ENCODE measurements around the gene SLC30A2.

Gene SLC30A2

DNA sequence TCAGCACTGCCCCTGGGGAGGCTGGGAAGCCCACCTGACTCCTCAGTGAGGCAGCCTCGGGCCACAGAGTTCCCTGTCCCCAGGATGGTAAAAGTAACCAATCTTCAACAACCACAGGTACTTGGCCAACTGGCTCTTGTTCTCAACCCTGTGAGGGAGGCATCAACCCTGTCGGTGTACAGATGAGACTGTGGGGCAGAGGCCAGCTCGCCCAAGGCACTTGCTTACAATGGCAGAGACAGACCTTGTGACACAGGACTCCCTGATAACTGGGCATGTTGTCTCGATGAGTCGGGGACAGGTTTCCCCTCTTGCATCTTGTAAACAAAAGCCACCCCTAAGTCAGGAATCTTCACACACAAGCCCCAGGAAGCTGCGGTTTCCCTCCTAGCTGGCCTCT is 8.0 kb downstream of the SLC30A2 start:
- no peak for DNase-seq

DNA sequence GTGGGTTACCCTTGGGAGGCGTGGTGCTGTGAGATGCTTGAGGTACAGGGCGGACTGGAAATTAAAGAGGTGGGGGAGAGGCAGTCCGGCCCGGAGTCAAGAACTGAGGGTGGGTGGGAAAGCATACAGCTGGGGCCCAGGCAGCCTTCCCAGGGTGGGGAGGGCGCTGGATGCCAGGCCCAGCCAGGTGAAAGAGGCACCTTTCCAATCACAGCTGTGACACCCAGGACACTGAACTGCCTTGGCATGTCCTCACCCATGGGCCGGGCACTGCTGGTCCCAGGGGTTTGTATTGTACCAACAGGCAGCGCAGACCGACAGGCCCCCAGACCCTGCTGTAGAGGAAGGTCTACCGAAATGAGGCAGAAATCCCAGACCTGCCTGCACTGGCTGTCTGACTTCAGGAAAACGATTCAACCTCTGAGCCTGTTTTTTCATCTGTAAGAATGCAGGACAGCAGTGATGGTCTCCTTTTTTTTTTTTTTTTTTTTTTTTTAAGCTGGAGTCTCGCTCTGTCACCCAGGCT is 9.1 kb downstream of the SLC30A2 start:
- no peak for DNase-seq

DNA sequence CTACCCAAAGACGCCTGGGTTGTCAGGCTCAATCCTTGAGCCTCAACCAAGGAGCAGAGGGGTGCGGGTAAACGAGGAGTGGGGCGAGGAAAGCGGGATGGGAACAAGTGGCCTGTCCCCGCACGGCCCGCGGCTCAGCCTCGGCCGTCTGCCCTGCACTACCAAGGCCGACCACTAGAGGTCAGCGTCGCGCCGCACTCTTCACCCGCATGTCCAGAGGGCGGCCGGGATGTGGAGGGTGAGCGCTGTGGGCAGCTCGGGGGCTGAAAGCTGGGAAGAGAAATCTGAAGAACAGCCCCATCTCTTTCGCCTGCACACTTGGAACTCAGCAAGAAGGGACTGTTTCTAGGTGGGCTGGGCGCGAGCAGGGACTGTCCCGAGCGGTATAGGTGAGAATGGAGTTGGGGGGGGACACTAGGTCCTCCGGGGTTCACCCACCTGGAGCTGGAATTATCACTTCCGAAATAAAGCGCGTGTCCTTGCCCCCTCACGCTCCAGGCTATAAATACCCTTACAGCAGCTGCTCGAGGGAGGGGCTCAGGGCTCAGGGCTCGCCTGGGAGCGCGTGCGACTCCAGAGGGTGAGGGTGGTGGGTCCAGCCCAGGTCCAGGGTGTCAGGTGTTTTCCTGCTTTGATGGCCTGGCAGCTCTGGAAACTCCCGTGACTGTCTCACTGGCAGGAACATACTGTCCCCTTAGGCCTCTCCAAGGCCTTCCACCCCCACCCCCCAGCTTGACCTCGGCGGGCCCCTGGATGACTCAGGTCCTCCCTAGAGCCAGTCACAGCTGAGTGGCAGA is 9.8 kb downstream of the SLC30A2 start:
- peak; percentile 50 to 59 for DNase-seq

DNA sequence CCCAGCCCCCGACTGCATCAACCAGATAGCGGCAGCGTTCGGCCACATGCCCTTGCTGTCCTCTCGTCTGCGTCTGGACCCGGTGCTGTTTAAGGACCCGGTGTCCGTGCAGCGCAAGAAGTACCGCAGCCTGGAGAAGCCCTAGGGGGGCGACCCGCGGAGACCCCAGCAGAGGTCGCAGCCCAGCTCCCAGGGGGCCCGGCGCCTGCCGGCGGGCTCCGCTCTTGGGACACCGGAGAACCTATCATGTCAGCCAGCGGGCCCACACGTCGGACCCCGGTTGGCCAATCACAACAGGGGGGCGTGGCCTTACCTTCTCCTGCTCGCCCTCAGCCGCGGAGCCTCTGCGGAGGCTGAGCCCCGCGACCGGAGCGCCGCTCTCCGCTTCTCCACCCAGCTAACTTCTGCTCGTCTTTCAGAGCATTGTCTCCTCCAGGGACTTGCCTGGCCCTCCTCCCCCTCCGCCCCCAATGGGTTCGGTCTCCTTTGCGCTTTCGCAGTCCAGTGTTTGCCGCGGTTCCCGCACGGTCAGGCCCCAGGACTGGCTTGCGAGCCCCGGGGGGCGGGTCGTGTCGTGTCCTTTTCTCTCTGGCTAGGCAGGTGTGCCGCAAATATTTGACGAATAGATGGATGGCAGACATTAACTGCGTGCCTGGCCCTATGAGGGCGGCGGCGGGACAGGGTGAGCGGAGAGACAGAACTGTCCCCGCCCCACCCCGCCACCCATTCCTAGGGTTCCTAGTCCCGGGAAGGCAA is 10.5 kb downstream of the SLC30A2 start:
- DNase-seq = peak; percentile 91 to 92

DNA sequence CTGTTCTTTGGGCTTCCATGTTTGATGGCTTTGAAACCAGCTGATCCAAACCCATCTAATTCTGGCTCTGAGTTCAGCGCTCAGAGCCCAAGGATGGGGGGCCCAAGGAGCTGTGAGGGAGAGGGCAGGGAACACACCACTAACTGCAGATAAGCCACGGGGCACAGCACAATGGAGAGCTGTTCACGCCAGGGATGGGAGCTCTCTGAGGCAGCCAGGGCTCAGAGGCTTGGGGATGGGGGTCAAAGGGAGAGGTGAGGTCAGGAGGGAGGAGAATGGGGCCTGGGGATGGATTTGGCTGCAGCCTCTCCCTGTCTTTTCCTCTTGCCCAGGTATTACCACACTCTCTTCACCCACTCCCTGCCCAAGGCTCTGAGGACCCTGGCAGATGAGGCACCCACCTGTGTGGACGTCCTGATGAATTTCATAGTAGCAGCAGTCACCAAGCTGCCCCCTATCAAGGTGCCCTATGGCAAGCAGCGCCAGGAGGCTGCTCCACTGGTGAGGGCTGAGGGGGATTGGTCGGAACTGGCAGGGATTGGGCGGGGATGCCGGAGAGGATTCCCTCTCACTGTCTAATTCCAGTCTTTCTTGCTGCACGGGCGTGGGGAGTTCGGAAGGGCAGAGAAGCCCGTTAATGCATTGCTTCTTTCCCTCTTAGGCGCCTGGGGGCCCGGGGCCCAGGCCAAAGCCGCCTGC is 11.3 kb downstream of the SLC30A2 start:
- peak in 1 of 2 experiments; percentile 45 for DNase-seq

DNA sequence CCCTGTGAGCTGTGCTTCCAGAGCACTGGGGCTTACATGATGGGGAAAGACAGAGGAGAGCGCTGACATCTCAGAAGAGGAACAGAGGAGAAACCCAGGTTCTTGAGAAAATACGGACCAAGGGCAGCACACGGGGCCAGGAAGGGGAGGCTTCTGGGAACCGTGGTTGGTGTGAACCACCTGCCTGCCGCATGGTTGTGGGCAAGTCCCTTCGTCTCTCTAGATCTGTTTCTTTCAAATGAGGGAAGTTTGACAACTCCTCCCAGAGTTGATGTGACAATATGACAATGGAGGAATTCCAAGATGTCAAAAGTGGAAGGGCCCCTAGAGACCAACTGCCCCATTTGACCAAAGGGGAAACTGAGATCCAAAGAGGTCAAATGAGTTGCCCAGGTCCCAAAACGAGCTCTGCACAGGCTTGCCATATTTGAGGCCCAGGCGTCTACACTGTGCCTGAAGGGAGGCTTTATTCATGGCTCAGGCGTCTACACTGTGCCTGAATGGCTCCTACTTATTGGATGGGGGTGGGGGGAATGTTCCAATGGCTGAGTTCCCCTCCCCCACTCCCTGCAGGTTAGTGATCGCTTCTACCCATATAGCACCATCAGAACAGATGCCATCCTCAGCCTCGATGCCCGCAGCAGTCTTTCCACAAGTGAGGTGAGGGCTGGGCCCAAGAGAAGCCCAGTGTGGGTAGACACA is 13.1 kb downstream of the SLC30A2 start:
- DNase-seq = no peak

DNA sequence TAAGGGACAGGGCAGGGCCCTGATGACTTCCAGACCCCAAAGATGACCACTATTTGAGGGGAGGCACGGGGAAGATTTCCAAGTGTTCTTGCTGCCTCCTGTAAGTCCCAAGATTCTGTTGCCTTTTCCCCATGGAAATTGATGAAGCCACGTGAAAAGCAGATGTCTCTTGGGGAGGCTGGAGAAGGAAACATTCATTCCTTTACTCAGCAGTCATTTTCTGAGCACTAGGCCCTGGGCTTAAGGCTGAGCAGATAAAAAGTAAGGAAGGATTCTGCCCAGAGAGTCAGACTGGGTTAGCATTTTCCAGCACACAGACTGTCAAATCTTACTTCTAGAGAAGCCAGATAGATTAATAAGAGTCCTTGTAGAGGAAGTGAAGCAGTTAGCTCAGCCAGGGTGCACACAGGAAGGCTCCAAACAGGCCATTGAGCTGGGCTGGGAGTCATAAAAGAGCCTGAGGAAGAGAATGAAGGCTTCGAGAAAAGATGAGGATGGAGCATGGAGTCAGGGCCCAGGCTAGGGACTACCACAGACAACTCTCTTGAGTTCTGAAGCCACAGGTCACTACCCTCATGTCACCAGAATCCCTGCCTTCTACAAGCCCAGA is 14.2 kb downstream of the SLC30A2 start:
- no peak for DNase-seq

DNA sequence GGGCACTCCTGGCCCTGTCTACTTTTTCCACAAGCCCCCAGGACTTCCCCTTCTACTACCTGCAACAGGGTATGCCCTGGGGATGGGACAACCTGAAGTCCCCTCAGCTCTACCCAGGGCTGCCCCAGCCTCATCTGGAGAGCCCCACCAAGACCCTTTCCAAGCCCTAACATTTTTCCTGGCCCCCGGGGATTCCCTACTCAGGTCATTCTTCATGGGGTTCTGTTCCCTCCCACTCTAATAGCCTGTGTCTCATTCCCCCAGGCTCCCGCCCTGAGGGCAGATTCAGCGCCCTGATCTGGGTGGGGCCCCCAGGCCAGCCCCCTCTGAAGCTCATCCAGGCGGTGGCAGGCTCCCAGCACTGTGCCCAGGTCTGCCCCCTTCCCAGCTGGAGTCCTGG is 14.7 kb downstream of the SLC30A2 start:
- DNase-seq = no peak

DNA sequence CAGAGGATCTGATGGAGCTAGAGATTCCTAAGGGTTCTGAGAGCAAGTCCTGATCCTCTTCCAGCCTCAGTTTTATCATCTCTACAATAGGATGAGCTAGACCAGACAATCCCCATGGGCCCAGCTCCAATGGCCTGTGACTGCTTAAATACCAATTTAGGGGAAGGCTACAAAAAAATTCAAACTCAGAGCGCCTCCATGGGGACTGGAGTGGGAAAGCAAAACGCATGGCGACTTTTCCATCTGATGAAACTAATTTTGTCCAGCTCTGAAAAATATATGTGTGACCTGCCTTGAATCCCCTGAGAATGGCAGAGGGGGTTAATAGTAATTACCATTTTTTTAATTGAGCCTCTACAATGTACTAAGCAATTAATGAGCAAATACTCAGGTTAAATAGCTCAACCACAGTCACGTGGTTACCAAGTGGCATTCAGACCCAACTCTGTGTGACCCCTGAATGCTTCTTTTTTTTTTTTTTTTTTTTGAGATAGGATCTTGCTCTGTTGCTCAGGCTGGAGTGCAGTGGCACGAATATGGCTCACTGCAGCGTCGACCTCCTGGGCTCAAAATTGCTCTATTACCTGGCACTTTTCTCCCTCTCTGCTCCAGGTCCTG is 15.9 kb downstream of the SLC30A2 start:
- DNase-seq = no peak

DNA sequence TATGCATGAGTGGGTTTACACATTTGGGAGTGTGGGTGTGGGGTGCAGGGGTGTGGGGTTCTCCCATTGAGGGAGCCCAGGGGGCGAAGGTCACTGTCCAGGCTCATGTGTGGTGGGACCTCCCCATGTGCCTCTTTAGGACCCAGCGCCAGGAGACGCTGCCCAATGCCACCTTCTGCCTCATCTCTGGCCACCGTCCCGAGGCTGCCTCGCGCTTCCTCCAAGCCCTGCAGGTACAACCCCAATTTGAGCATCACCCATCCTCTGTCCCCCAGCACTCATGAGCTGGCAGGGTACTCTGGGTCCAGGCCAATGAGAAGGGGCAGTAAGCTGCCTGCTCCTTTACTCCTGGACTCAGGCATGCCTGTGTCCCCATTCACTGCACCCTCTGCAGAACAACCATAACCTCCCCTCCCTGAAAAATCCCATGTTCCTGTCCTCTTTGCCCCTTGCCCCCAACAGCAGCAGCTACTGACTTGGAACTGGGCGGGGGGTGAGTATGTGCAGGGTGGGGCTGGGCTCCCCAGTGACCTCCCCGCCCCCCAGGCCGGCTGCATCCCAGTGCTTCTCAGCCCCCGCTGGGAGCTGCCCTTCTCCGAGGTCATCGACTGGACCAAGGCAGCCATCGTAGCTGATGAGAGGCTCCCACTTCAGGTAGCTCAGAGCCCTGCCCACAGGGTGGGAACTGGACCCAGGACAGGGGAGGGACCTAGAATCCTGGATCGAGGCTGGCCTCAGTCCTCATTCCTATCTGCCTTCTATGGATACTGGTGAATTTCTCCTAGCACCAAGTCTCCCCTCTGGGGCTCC is 16.7 kb downstream of the SLC30A2 start:
- no peak for DNase-seq

DNA sequence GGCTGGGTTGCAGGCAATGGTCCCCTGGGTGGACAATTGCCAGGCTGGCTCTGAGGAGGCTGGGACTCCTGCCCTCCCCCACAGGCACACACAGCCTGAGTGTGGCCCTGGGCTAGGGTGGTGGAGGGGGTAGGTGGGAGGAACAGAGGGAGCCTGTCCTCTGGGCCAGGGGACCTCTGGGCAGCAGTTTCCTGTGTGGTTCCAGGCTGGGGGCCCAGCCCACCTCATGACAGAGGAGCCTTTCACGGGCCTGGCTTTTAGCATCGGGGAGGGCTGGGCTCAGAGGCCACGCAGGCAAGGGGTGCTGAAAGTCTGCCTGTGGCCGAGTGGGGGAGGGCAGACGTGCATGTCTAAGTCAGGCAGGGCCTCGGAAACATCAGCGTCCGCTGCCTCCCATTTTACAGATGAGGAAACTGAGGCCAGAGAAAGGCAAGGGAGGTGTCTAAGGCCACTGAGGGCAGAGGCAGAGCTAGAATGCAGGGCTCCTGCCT is 17.4 kb downstream of the SLC30A2 start:
- DNase-seq = no peak

DNA sequence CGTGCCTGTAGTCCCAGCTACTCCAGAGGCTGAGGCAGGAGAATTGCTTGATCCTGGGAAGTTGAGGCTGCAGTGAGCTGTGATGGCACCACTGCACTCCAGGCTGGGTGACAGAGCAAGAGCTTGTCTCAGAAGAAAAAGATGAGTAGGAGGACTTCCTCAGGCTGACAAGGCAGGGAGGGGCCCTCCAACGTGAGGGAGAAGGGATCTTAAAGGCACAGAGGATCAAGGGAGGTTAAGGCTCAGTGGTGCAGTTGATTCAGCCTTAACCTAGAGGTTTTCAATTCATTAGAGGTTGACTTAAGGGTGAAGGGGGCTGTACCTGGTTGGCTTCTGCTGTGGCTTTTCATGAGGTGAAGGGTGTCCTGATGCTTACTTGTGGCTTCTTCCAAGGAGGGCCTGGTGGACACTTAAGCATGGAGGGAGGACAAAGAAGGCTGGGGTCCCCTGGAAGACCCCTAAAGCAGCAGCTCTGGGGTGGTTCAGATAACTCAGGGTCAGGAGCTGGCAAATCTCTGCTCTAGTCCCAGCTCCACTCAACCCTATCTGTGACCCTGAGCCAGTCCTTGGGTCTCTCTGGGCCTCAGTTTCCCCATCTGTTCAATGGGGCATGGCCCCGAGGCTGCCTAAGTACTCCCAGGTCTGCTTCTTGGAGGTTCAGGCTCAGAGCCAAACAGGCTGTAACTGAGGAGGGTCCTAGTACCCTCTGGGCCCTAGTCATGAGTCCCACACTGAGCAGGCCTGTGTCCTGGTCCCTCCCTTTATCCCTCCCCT is 18.0 kb downstream of the SLC30A2 start:
- DNase-seq = no peak

DNA sequence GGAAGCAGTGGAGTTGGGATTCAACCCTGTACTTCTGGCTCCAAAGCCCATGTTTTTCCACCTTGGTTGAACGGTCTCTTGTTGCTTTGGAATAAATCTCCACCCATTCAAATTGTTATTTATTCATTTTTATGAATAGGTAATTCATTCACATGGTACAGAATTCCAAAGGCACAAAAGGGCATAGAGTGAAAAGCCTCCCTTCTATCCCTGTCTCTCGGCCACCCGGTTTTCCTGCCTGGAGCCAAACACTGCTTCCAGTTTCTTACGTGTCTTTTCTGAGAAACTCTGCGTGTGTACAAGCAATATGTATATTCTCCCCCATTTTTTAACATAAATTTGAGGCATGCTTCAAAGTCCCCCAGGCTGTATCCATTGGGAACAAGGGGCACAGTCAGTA is 20.4 kb downstream of the SLC30A2 start:
- DNase-seq = no peak

DNA sequence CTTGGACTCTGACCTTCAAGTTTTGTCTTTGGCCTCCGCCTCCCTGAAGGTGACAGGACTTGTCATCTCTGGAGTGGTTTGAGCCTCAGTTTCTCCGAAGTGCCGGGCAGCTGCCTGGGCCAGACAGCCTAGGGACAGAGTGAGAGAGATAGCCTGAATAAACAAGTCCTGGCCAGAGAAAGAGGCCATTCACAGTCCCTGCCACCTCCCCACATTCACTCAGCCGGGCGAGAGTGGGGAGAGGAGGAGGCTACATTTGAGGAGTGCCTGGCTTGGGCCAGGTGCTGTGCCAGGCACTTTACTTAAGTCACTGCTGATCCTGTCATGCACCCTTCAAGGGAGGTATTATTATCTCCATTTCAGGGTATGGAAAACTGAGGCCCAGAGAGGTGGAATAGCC is 20.9 kb downstream of the SLC30A2 start:
- DNase-seq = no peak

DNA sequence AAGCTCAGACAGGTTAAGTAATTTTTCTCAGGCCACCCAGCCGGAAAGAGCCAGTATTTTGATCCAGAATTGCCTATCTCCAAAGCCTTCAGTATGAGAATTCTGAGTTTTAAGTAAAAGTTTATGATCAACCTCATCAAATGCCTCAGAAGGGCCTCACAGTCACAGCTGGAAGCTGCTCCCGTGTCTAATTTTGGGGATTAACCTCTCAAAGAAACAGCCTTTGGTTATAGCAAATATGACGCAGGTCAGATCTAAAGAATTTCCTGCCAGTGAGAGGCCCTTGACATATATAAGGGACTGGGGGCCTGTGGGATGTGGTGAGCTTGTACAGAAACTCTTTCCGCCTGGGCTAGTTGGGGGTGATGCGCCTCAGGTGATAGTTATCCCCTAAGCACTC is 22.1 kb downstream of the SLC30A2 start:
- DNase-seq = no peak

DNA sequence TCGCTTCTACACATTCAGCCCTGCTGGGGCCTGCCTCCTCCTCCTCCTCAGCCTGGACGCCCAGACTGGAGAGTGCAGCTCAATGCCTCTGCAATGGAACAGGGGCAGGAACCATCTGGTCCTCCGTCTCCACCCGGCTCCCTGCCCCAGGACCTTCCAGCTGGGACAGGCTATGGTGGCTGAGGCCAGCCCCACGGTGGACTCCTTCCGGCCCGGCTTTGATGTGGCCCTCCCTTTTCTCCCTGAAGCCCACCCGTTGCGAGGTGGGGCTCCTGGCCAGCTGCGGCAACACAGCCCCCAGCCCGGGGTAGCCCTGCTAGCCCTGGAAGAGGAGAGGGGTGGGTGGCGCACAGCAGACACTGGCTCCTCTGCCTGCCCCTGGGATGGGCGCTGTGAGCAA is 22.9 kb downstream of the SLC30A2 start:
- DNase-seq = no peak

DNA sequence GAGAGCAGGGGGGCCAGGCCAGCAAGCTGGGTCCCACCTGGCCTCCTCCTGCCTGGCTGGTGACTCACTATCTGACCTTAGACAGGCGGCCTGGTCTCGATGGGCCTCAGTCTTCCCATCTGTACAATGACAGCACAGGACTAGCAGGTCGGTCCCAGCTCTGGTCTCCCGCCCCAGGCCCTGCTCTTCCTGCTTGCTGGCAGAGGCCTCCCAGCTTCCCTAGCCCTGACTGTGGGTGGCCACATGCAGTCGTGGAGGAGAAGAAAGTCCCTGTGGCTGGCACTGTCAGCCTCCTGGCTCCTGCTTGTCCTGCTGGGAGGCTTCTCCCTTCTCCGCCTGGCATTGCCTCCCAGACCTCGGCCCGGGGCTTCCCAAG is 23.5 kb downstream of the SLC30A2 start:
- DNase-seq = no peak

DNA sequence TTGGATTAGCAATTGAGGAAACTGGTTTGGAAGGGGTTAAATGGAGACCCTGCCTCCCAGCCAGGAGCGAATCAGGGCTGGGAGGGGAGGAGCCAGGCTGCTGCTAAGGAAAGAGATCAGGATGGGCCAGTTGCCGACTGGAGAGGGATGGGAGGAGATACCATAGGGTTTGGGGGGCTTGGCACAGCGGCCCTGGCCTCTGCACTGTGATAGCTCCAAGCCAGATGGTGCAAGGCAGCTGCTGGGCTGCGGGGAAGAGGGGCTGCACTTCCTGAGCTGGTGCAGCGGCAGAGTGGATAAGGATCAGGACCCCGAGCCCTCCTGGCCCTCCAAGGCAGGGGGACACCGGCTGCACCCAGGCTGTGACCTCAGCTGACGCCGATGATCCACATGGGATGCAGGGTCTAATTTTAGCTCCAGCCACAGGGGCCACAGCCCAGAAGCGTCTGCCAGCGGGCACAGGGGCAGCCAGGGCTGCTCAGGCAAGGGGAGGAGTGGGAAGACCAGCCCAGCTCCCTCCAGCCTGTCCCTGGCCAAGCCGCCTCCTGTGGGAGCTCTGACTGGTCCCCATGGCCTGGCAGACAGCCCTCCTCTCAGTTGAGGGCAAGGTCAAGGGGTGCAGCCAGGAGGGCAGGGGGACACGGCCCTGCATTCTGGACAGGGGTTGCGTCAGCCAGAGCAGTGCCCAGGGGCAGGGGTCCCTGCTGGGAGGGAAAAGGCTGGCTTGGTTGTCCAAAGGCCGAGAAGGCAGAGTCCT is 24.1 kb downstream of the SLC30A2 start, which contains the start of gene EXTL1:
Gene EXTL1, plus strand, starts transcription at position 129 of the 757 bp plus-strand sequence. CDS start 872 bp downstream, outside the sequence.
- DNase-seq = no peak
